ENCODE data around the gene CA6.
A peak's percentile ranks its signal among the peaks of the same experiment; 100 is the strongest.

CA6 gene

DNA sequence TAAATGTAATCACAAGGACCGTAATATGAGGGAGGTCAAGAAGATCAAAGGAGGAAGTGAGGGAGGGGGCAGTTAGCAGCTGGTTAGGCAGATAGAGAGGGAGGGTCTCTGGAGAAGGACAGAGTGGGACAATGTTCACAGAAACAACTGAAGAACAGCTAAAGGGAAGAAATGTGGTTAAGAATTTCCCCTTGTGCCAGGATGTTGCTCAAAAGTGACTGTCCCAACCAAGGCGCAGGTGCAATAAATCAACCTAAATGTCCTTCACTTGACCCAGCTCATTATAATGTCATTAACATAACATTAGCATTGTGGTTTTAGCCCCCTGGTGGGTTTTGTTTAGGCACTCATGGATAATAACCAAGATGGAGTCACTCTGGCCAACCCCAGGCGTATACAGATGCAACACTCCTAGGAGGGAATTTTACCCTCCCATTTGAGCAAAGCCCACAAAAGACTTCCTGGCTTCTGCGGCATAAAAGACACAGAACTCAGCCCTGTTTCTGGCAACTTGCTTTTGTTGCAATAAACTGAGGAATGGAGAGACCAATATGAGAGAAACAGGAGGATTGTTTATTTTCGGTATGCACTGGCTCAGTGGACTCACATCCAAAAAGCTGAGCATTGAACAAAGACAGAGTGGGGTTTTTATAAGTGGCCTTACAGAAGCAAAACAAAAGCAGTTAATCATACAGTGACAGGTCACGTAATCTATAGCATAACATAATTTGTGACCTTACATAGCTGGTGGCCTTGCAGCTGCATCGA is 7.3 kb upstream of the CA6 start:
- TF ChIP-seq, protein P1, sequence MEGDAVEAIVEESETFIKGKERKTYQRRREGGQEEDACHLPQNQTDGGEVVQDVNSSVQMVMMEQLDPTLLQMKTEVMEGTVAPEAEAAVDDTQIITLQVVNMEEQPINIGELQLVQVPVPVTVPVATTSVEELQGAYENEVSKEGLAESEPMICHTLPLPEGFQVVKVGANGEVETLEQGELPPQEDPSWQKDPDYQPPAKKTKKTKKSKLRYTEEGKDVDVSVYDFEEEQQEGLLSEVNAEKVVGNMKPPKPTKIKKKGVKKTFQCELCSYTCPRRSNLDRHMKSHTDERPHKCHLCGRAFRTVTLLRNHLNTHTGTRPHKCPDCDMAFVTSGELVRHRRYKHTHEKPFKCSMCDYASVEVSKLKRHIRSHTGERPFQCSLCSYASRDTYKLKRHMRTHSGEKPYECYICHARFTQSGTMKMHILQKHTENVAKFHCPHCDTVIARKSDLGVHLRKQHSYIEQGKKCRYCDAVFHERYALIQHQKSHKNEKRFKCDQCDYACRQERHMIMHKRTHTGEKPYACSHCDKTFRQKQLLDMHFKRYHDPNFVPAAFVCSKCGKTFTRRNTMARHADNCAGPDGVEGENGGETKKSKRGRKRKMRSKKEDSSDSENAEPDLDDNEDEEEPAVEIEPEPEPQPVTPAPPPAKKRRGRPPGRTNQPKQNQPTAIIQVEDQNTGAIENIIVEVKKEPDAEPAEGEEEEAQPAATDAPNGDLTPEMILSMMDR (IDR thresholded peaks at IDR 0.05): no peak

DNA sequence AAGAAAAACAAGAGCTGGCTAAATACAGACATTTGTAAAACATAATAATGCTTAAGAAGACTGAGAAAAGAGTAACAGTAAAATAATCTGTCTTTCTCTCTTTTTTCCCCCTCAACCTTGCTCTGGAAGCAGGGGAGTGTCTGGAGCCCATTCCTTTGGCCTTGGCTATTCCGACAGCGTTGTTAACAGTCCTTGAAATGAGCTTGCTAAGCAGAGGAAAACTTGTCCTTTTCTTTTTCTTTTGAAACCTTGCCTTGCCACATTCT is 6.7 kb upstream of the CA6 start:
- Mint-ChIP-seq H3K4me1 (peaks cover 27% of the 10 kb centered on the region), H3K36me3 (ENCODE audit: low read depth) (no peaks in the 10 kb centered on the region), H3K27me3 (ENCODE audit: low read depth, poor library complexity) (peaks cover 3% of the 10 kb centered on the region), H3K27ac (no peak overlapping the region), H3K9me3 (peaks cover 15% of the 10 kb centered on the region), H3K4me3 (no peak overlapping the region)
- TF ChIP-seq, protein P1 (IDR thresholded peaks at IDR 0.05): no peak
- no peak for DNase-seq

More for the DNA sequence above, 7.3 kb upstream of the CA6 start:
- Mint-ChIP-seq H3K27me3 (ENCODE audit: low read depth, poor library complexity) (peaks cover 3% of the 10 kb centered on the region), H3K36me3 (ENCODE audit: low read depth) (no peaks in the 10 kb centered on the region), H3K4me1 (peaks cover 21% of the 10 kb centered on the region), H3K4me3 (no peak overlapping the region), H3K9me3 (peaks cover 20% of the 10 kb centered on the region), H3K27ac (no peak overlapping the region)
- DNase-seq: no peak

DNA sequence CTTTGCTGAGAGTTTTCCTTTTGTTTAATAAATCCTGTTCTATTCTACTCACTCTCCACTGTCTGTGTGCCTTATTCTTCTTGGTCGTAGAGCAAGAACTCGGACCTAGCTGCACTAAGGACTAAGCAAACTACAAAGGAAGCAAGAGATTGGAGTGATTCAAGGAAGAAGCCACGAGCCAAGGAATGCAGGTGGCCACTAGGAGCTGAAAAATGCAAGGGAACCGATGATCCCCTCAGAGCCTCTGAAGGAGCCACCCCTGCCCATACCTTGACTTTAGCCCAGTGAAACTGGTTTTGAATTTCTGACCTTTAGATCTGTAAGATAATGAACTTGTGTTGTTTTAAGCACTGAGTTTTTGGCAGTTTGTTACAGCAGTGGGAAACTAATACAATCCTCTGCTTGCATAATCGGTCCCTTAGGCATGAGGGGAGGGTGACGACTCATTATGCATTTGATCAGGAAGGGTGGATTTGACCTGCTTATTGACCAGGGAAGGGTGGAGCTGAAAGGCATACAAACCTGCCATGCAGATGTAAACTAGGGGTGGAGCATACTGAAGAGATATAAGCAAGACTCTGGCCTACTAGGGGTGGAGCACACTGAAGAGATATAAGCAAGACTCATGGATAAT is 6.2 kb upstream of the CA6 start:
- Mint-ChIP-seq H3K27ac (no peak overlapping the region), H3K4me3 (no peak overlapping the region), H3K9me3 (peaks cover 10% of the 10 kb centered on the region), H3K4me1 (peaks cover 32% of the 10 kb centered on the region), H3K36me3 (ENCODE audit: low read depth) (no peaks in the 10 kb centered on the region), H3K27me3 (ENCODE audit: low read depth, poor library complexity) (peaks cover 3% of the 10 kb centered on the region)
- no peak for DNase-seq
- TF ChIP-seq, protein P1 (IDR thresholded peaks at IDR 0.05): no peak

DNA sequence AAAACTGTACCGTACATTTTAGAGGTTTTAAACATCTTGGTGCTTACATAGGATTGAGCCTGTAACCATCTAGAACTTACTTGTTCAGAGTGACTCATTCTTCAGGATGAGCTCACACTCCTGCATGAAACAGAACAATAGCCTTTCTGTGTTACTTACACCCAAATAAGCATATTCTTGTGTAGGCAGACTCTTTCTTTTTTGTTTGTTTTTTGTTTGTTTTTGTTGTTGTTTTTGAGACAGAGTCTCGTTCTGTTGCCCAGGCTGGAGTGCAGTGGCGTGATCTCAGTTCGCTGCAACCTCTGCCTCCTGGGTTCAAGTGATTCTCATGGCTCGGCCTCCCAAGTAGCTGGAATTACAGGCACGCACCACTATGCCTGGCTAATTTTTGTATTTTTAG is 3.8 kb upstream of the CA6 start:
- Mint-ChIP-seq H3K27ac (no peak overlapping the region), H3K4me3 (no peak overlapping the region), H3K27me3 (ENCODE audit: low read depth, poor library complexity) (peaks cover 3% of the 10 kb centered on the region), H3K4me1 (peaks cover 42% of the 10 kb centered on the region), H3K9me3 (peaks cover 10% of the 10 kb centered on the region), H3K36me3 (ENCODE audit: low read depth) (no peaks in the 10 kb centered on the region)
- TF ChIP-seq, protein P1 (IDR thresholded peaks at IDR 0.05): no peak
- DNase-seq: no peak

DNA sequence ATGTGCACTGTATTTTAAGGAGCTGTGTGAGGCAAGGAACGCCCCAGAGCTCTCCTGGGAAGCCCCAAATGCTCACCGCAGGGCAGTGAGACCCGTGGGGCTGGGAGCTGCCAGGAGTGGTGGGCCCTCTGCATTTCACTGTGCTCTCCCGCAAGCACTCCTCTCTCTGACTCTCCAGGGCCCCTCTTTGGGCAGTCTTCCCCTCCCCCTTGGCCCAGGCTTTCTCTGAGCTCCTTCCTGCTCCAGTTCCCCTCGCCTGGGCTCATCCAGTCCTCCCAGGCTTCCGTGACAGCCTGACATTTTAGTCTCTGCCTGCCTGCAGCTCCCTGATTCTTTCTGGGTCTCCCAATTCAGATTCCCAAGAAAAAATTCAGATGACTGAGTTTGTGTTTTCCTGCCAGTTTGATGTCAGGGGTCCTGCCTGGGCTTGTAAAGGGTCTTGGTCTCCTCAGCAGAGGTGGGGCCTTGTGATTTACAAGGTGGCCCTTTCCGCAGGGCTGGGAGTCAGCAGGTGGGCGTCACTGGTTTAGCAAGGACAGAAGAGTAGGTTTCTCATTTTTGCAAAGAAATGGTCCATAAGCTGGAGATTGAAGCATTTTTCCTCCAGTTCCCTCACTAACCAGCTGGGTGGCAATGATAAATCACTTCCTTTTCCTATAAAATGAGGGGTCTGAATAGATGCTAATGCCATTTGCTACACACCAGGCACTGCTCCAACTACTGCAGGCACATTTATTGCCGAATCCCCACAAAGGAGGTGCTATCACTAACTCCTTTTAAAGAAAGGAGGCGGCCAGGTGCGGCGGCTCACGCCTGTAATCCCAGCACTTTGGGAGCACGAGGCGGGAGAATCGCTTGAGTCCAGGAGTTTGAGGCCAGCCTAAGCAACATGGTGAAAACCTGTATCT is 1.9 kb upstream of the CA6 start:
- Mint-ChIP-seq H3K4me1 (peaks cover 36% of the 10 kb centered on the region), H3K27me3 (ENCODE audit: low read depth, poor library complexity) (no peaks in the 10 kb centered on the region), H3K36me3 (ENCODE audit: low read depth) (no peaks in the 10 kb centered on the region), H3K4me3 (peak overlapping the region; percentile 55), H3K27ac (peak overlapping the region; percentile 97), H3K9me3 (peaks cover 10% of the 10 kb centered on the region)
- peak; percentile 42 for DNase-seq
- TF ChIP-seq, protein P1 (IDR thresholded peaks at IDR 0.05): no peak

Measured in nephron progenitor cell (in vitro differentiated cells).